K562 (cell line): ENCODE results near the gene SPAG7. TPM values are rescaled to one million over a fixed set of nuclear protein-coding genes. Genes with fewer than 3 reads are reported as not detected.

ENCODE experiments used
- CAMTA2 ChIP-seq: fragments of 250-450 bp; sonication (Bioruptor Pico); conservative IDR thresholded peaks from 2 replicates; pipeline ENCODE4 v1.5.1; 2022
- CBX5 ChIP-seq: IDR thresholded peaks from 2 replicates; pipeline ENCODE4 v1.6.1; 2014; ENCODE audit warnings: low read depth, borderline replicate concordance
- CREBBP ChIP-seq: IDR thresholded peaks from one replicate; pipeline ENCODE4 v1.6.1; 2012; ENCODE audit warnings: low read depth, mild to moderate bottlenecking, control low read depth, inconsistent platforms, low read length
- DMBX1 ChIP-seq: fragments of 250-450 bp; sonication (Bioruptor Pico); IDR thresholded peaks from 2 replicates; pipeline ENCODE4 v1.8.0; 2022; ENCODE audit warnings: inconsistent platforms, mild to moderate bottlenecking, moderate library complexity, borderline replicate concordance
- E2F5 ChIP-seq: sonication (generic); formaldehyde crosslinking; IDR thresholded peaks from 2 replicates; pipeline ENCODE4 v1.8.0; 2022; ENCODE audit warnings: mild to moderate bottlenecking, missing genetic modification reagents
- HDAC3 ChIP-seq: fragments of 450-650 bp; IDR thresholded peaks from 2 replicates; pipeline ENCODE4 v1.6.1; 2018; ENCODE audit warnings: borderline replicate concordance, mild to moderate bottlenecking, moderate library complexity; ENCODE audit not compliant: partially characterized antibody
- ILF3 ChIP-seq: fragments of 450-650 bp; IDR thresholded peaks from 2 replicates; pipeline ENCODE4 v1.6.1; 2018; ENCODE audit warnings: antibody characterized with exemption, mild to moderate bottlenecking, moderate library complexity, borderline replicate concordance
- JUN ChIP-seq, 2 experiments: sonication (generic) in 1 of 2; formaldehyde crosslinking in 1 of 2; IDR thresholded peaks; 2 replicates each; pipeline versions ENCODE4 v1.6.1 to v1.8.0; 2012 to 2022; ENCODE audit warnings: borderline replicate concordance in 2 of 2, mild to moderate bottlenecking in 2 of 2, improper control_type of control experiment in 1 of 2, low read depth in 1 of 2, low read length in 1 of 2, missing genetic modification reagents in 1 of 2
- KLF6 ChIP-seq: fragments of 250-450 bp; sonication (Bioruptor Pico); IDR thresholded peaks from 2 replicates; pipeline ENCODE4 v1.4.0; 2020; ENCODE audit warnings: mild to moderate bottlenecking, moderate library complexity, borderline replicate concordance
- MIER1 ChIP-seq: fragments of 450-650 bp; IDR thresholded peaks from 2 replicates; pipeline ENCODE4 v1.6.1; 2016; ENCODE audit warnings: antibody characterized with exemption, mild to moderate bottlenecking, low read depth
- NCOA1 ChIP-seq: fragments of 450-650 bp; IDR thresholded peaks from 2 replicates; pipeline ENCODE4 v1.6.1; 2016; ENCODE audit warnings: low read depth
- NCOA2 ChIP-seq, 2 experiments: fragments of 450-650 bp; IDR thresholded peaks; 2 replicates each; pipeline ENCODE4 v1.6.1; 2018; ENCODE audit warnings: mild to moderate bottlenecking in 2 of 2, moderate library complexity in 1 of 2; ENCODE audit not compliant: partially characterized antibody in 2 of 2
- NR1H2 ChIP-seq: sonication (generic); formaldehyde crosslinking; IDR thresholded peaks from 2 replicates; pipeline ENCODE4 v1.4.0; 2020; ENCODE audit warnings: mild to moderate bottlenecking, missing genetic modification reagents
- SMARCB1 ChIP-seq: IDR thresholded peaks from 2 replicates; pipeline ENCODE4 v1.6.1; 2011; ENCODE audit warnings: improper control_type of control experiment, low read depth; ENCODE audit not compliant: insufficient read length
- TBL1XR1 ChIP-seq, 2 experiments: IDR thresholded peaks; 2 replicates each; pipeline ENCODE4 v1.6.1; 2012; ENCODE audit warnings: improper control_type of control experiment in 2 of 2, low read length in 2 of 2, mild to moderate bottlenecking in 1 of 2
- ZKSCAN8 ChIP-seq: fragments of 200-800 bp; sonication (Bioruptor generic); IDR thresholded peaks from 2 replicates; pipeline ENCODE4 v1.6.1; 2016; ENCODE audit warnings: missing genetic modification characterization, missing compliant biosample characterization
- ZNF347 ChIP-seq: fragments of 450-650 bp; formaldehyde crosslinking; IDR thresholded peaks from 2 replicates; pipeline ENCODE4 v1.4.0; 2020; ENCODE audit warnings: low read depth, mild to moderate bottlenecking, moderate library complexity
- ZNF668 ChIP-seq: fragments of 250-450 bp; sonication (Bioruptor Pico); IDR thresholded peaks from 2 replicates; pipeline ENCODE4 v1.8.0; 2022; ENCODE audit warnings: mild to moderate bottlenecking, inconsistent platforms
- polyA plus RNA-seq, 8 experiments: library from polyadenylated mRNA; depleted of rRNA in 4 of 8; stranded (reverse) in 5 of 8; unstranded in 3 of 8; fragments of >200 nt; fragmentation: Nextera tagmentation in 2 of 8; fragmentation: Illumina TruSeq in 1 of 8; extraction: Ambion mirVana in 2 of 8; extraction: Trizol in 1 of 8; gene quantifications; 2 replicates each; pipeline versions ENCODE4 v1.2.1 to v1.2.3, GENCODE V29; 2011 to 2014; ENCODE audit warnings: inconsistent platforms in 1 of 8, missing spikeins in 1 of 8
- total RNA-seq, 7 experiments: library from RNA; depleted of rRNA in 6 of 7; stranded (reverse); fragments of >200 nt in 6 of 7; fragmentation: Illumina TruSeq in 2 of 7; extraction: Trizol in 2 of 7; gene quantifications; 2 replicates each; pipeline versions ENCODE4 v1.2.1 to v1.2.3, GENCODE V29; 2011 to 2021; ENCODE audit warnings: low replicate concordance in 1 of 7
- TF ChIP-seq, protein P1 (sequence below): fragments of 450-650 bp; formaldehyde crosslinking; IDR thresholded peaks from 2 replicates; pipeline ENCODE4 v1.4.0; 2020; ENCODE audit warnings: mild to moderate bottlenecking, mixed read lengths
- TF ChIP-seq, protein P2 (sequence below): IDR thresholded peaks from 2 replicates; pipeline ENCODE4 v1.6.1; 2011; ENCODE audit warnings: borderline replicate concordance, low read depth, mild to moderate bottlenecking, moderate library complexity, low read length; ENCODE audit not compliant: insufficient read depth, poor library complexity, severe bottlenecking
- TF ChIP-seq, protein P3 (sequence below): sonication (generic); formaldehyde crosslinking; IDR thresholded peaks from 2 replicates; pipeline ENCODE4 v1.8.0; 2022; ENCODE audit warnings: mild to moderate bottlenecking, missing genetic modification reagents, borderline replicate concordance

SPAG7 gene
- total and polyA plus RNA-seq, 9 of the 15 experiments (the other 6 are each of a cell fraction or from before 2014, with no cell fraction given) = 5.6 to 53.5 (median 36.3) TPM

DNA sequence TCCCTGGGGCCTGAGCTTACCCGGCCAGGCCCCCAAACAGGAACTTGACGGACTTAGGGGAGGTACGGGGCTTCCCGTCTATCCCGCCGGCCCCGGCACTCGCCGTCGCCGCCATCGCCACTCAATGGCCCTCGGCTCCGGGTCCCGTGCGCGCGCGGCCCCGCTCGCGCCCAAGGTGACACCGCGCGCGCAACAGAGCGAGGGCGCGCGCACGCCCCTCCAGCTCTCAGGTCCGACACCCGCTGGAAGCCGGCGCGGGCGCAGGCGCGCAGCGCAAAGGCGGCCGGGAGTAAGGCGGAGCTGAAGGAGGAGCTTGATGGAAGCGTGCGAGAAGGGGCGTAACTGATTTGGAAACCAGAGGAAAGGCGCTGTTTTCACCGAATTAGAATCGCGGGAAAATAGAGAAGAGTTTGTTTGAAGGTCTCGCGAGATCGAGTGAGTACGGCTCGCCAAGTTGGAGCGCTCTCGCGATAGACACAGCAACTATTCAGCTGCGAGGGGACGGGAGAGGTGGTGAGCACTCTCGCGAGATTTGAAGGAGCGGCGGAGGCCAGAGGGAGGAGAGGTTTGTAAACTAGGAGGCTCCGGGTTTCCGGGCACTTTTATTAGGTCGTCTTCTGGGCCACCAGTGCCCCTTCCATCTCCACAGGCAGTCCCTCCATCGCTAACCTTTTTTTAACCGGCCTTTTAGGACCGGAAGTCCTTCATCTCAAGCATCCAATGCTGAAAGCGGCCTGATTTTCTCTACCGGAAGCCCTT lies 27.6 kb downstream of the SPAG7 start, which contains the start of the genes RNF167 and SLC25A11 (continued):
- TF ChIP-seq E2F5 (CRISPR knock-in tag) (no peak), KLF6 (CRISPR knock-in tag) (no peak), DMBX1 (CRISPR knock-in tag) (no peak), NR1H2 (no peak), ZKSCAN8 (CRISPR knock-in tag) (no peak), JUN (IDR thresholded peaks at IDR 0.05; ENCODE audit: borderline replicate concordance, low read depth, low read length) (peak; percentile 22; the same call in 1 of the 2 replicates), JUN (CRISPR knock-in tag; IDR thresholded peaks at IDR 0.05; ENCODE audit: borderline replicate concordance) (no peak), ZNF347 (CRISPR knock-in tag) (no peak), NCOA2 (IDR thresholded peaks at IDR 0.05; ENCODE audit: partially characterized antibody in 2 of 2) (no peak), MIER1 (no peak), ILF3 (no peak), SMARCB1 (no peak), CREBBP (no peak), NCOA1 (no peak), TBL1XR1 (IDR thresholded peaks at IDR 0.05; ENCODE audit: low read length in 2 of 2) (no peak), ZNF668 (CRISPR knock-in tag) (no peak), HDAC3 (peak; percentile 80), CBX5 (no peak), CAMTA2 (CRISPR knock-in tag) (no peak)
- TF ChIP-seq, protein P1, sequence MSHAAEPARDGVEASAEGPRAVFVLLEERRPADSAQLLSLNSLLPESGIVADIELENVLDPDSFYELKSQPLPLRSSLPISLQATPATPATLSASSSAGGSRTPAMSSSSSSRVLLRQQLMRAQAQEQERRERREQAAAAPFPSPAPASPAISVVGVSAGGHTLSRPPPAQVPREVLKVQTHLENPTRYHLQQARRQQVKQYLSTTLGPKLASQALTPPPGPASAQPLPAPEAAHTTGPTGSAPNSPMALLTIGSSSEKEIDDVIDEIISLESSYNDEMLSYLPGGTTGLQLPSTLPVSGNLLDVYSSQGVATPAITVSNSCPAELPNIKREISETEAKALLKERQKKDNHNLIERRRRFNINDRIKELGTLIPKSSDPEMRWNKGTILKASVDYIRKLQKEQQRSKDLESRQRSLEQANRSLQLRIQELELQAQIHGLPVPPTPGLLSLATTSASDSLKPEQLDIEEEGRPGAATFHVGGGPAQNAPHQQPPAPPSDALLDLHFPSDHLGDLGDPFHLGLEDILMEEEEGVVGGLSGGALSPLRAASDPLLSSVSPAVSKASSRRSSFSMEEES (CRISPR knock-in tag) = no peak
- TF ChIP-seq, protein P2, sequence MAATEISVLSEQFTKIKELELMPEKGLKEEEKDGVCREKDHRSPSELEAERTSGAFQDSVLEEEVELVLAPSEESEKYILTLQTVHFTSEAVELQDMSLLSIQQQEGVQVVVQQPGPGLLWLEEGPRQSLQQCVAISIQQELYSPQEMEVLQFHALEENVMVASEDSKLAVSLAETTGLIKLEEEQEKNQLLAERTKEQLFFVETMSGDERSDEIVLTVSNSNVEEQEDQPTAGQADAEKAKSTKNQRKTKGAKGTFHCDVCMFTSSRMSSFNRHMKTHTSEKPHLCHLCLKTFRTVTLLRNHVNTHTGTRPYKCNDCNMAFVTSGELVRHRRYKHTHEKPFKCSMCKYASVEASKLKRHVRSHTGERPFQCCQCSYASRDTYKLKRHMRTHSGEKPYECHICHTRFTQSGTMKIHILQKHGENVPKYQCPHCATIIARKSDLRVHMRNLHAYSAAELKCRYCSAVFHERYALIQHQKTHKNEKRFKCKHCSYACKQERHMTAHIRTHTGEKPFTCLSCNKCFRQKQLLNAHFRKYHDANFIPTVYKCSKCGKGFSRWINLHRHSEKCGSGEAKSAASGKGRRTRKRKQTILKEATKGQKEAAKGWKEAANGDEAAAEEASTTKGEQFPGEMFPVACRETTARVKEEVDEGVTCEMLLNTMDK = no peak
- TF ChIP-seq, protein P3, sequence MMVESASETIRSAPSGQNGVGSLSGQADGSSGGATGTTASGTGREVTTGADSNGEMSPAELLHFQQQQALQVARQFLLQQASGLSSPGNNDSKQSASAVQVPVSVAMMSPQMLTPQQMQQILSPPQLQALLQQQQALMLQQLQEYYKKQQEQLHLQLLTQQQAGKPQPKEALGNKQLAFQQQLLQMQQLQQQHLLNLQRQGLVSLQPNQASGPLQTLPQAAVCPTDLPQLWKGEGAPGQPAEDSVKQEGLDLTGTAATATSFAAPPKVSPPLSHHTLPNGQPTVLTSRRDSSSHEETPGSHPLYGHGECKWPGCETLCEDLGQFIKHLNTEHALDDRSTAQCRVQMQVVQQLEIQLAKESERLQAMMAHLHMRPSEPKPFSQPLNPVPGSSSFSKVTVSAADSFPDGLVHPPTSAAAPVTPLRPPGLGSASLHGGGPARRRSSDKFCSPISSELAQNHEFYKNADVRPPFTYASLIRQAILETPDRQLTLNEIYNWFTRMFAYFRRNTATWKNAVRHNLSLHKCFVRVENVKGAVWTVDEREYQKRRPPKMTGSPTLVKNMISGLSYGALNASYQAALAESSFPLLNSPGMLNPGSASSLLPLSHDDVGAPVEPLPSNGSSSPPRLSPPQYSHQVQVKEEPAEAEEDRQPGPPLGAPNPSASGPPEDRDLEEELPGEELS (CRISPR knock-in tag) = no peak
